Endothelial cell of umbilical vein (primary cell): ENCODE data around the gene PFDN5. TPM values are rescaled to one million over a fixed set of nuclear protein-coding genes. Genes with fewer than 3 reads are reported as not detected.

Experiments used
- BruUV-seq: library from RNA; stranded (reverse); fragments of 400-500 nt; replicated peaks from 2 replicates; lab custom pipeline; 2021; lab: Mats Ljungman, UMichigan
- CTCF ChIA-PET: fragments of 300-600, 350-600 bp; sonication (Branson Sonifier 250); formaldehyde crosslinking; loops from one replicate; lab custom pipeline; 2021; ENCODE audit warnings: antibody characterized with exemption, inconsistent platforms; lab: Charles Lee
- POLR2A ChIA-PET: fragments of 300-600, 350-600 bp; sonication (Branson Sonifier 250); formaldehyde crosslinking; loops from one replicate; lab custom pipeline; 2021; ENCODE audit warnings: antibody characterized with exemption, inconsistent platforms; lab: Charles Lee
- DNase-seq: peaks from one replicate; pipeline ENCODE4 v3.0.0-alpha.2; 2011; ENCODE audit warnings: low read depth, low spot score
- FAIRE-seq: peaks from 2 replicates; lab custom pipeline; 2011; peaks lifted over from hg19 to GRCh38; lab: Jason Lieb, UNC
- H2AFZ ChIP-seq: 2 replicates; pipeline ENCODE4 v1.6.0; 2012; ENCODE audit warnings: low read depth, low read length, control low read depth, inconsistent platforms
- H3K27ac ChIP-seq: 2 replicates; pipeline ENCODE4 v1.5.1; 2011; ENCODE audit warnings: low read depth, mild to moderate bottlenecking, control low read depth, low read length, moderate library complexity; ENCODE audit not compliant: insufficient read depth
- H3K27me3 ChIP-seq, 2 experiments: 2 replicates each; pipeline versions ENCODE4 v1.6.0 to v1.6.1; 2011; ENCODE audit warnings: low read length in 2 of 2, mixed read lengths in 1 of 2; ENCODE audit not compliant: control insufficient read depth in 2 of 2, insufficient read depth in 2 of 2
- H3K36me3 ChIP-seq, 2 experiments: 2 replicates in 1 of 2; 3 replicates in 1 of 2; pipeline ENCODE4 v1.5.1; 2011; ENCODE audit warnings: low read length in 2 of 2, mild to moderate bottlenecking in 1 of 2, moderate library complexity in 1 of 2; ENCODE audit not compliant: control insufficient read depth in 2 of 2, insufficient read depth in 2 of 2; ENCODE audit errors: extremely low read depth in 1 of 2
- H3K4me1 ChIP-seq: 3 replicates; pipeline ENCODE4 v1.5.1; 2011; ENCODE audit warnings: mild to moderate bottlenecking, low read length; ENCODE audit not compliant: control insufficient read depth, insufficient read depth; ENCODE audit errors: extremely low read depth
- H3K4me2 ChIP-seq: 2 replicates; pipeline ENCODE4 v1.6.1; 2011; ENCODE audit warnings: low read length, control low read depth, mixed read lengths; ENCODE audit not compliant: insufficient read depth
- H3K4me3 ChIP-seq, 3 experiments: fragments of 200-600 bp in 1 of 3; sonication (generic), shearing (Covaris generic) in 1 of 3; replicated peaks in 1 of 3; 2 replicates each; pipeline ENCODE4 v1.5.1; 2011 to 2016; ENCODE audit warnings: control low read depth in 3 of 3, low read length in 3 of 3, mild to moderate bottlenecking in 2 of 3, inconsistent platforms in 1 of 3, low read depth in 1 of 3, moderate library complexity in 1 of 3; ENCODE audit not compliant: insufficient read depth in 1 of 3
- H3K79me2 ChIP-seq: 2 replicates; pipeline ENCODE4 v1.6.0; 2012; ENCODE audit warnings: low read length, inconsistent platforms; ENCODE audit not compliant: control insufficient read depth, insufficient read depth
- H3K9ac ChIP-seq: replicated peaks from 2 replicates; pipeline ENCODE3; 2011; ENCODE audit warnings: low read length, control low read depth; ENCODE audit not compliant: insufficient read depth; ENCODE audit errors: extremely low read depth
- H3K9me1 ChIP-seq: replicated peaks from 3 replicates; pipeline ENCODE4 v1.6.0; 2011; ENCODE audit warnings: mild to moderate bottlenecking, low read length; ENCODE audit not compliant: control insufficient read depth, insufficient read depth; ENCODE audit errors: extremely low read depth
- H3K9me3 ChIP-seq: replicated peaks from 2 replicates; pipeline ENCODE4 v1.5.1; 2012; ENCODE audit warnings: low read length, inconsistent platforms; ENCODE audit not compliant: control insufficient read depth, insufficient read depth
- H4K20me1 ChIP-seq: replicated peaks from 2 replicates; pipeline ENCODE3; 2011; ENCODE audit warnings: mild to moderate bottlenecking, low read length; ENCODE audit not compliant: control insufficient read depth, insufficient read depth; ENCODE audit errors: extremely low read depth
- EZH2 ChIP-seq: IDR thresholded peaks from 2 replicates; pipeline ENCODE4 v1.6.1; 2012; ENCODE audit warnings: borderline replicate concordance, low read depth, mild to moderate bottlenecking, moderate library complexity, low read length, inconsistent platforms; ENCODE audit not compliant: severe bottlenecking
- FOS ChIP-seq: IDR thresholded peaks from 2 replicates; pipeline ENCODE4 v1.6.1; 2011; ENCODE audit warnings: mild to moderate bottlenecking, low read length, moderate library complexity, borderline replicate concordance; ENCODE audit not compliant: insufficient read depth
- GATA2 ChIP-seq: IDR thresholded peaks from 2 replicates; pipeline ENCODE4 v1.7.0; 2011; ENCODE audit warnings: low read depth, mild to moderate bottlenecking, moderate library complexity, mixed read lengths, low read length; ENCODE audit not compliant: insufficient read length, insufficient read depth
- JUN ChIP-seq: IDR thresholded peaks from 2 replicates; pipeline ENCODE4 v1.6.1; 2011; ENCODE audit warnings: borderline replicate concordance, low read depth; ENCODE audit not compliant: insufficient read length, insufficient read depth
- MYC ChIP-seq: IDR thresholded peaks from one replicate; pipeline ENCODE4 v1.6.1; 2011; ENCODE audit warnings: mild to moderate bottlenecking, low read depth, low read length
- POLR2A ChIP-seq: IDR thresholded peaks from 2 replicates; pipeline ENCODE4 v1.6.1; 2012; ENCODE audit warnings: low read depth, mild to moderate bottlenecking, control low read depth, low read length
- POLR2AphosphoS5 ChIP-seq: IDR thresholded peaks from 2 replicates; pipeline ENCODE4 v1.6.1; 2012; ENCODE audit warnings: low read depth, mild to moderate bottlenecking, control low read depth, low read length, moderate library complexity; ENCODE audit not compliant: insufficient read depth
- dilution Hi-C: fragments of 300-500 bp; cut with MboI; formaldehyde crosslinking; loops from one replicate; pipeline ENCODE4 v1.15.0; 2019; ENCODE audit warnings: low sequenced_read_pairs; ENCODE audit not compliant: extremely low pct_ligation_motif_present
- intact Hi-C: fragments of 100-400 bp; cut with micrococcal nuclease; formaldehyde crosslinking; loops from one replicate; pipeline ENCODE4 v1.10.0; 2022
- polyA plus RNA-seq, 4 experiments: library from polyadenylated mRNA; depleted of rRNA in 3 of 4; stranded (reverse) in 3 of 4; unstranded in 1 of 4; fragments of >200 nt; gene quantifications; 2 replicates each; pipeline versions ENCODE4 v1.2.1 to v1.2.3, GENCODE V29; 2011 to 2012; ENCODE audit warnings: missing spikeins in 1 of 4
- total RNA-seq: library from RNA; stranded (reverse); gene quantifications from 2 replicates; pipeline ENCODE4 v1.2.3, GENCODE V29; 2021
- TF ChIP-seq, protein P1 (sequence below): IDR thresholded peaks from 2 replicates; pipeline ENCODE4 v1.6.1; 2011; ENCODE audit not compliant: insufficient read depth, insufficient read length
- TF ChIP-seq, protein P2 (sequence below), 2 donors: IDR thresholded peaks; 1 replicate in 1 of 2; 2 replicates in 1 of 2; pipeline ENCODE4 v1.5.1; 2011; ENCODE audit warnings: low read length in 2 of 2, mild to moderate bottlenecking in 2 of 2, moderate library complexity in 2 of 2, control low read depth in 1 of 2, inconsistent platforms in 1 of 2, low read depth in 1 of 2; ENCODE audit not compliant: insufficient read depth in 1 of 2; ENCODE audit errors: extremely low read depth in 1 of 2

PFDN5 gene
- total and polyA plus RNA-seq, 2 donors (not counting 3 experiments of a cell fraction or from before 2014, with no cell fraction given), result 301 to 745 TPM

DNA sequence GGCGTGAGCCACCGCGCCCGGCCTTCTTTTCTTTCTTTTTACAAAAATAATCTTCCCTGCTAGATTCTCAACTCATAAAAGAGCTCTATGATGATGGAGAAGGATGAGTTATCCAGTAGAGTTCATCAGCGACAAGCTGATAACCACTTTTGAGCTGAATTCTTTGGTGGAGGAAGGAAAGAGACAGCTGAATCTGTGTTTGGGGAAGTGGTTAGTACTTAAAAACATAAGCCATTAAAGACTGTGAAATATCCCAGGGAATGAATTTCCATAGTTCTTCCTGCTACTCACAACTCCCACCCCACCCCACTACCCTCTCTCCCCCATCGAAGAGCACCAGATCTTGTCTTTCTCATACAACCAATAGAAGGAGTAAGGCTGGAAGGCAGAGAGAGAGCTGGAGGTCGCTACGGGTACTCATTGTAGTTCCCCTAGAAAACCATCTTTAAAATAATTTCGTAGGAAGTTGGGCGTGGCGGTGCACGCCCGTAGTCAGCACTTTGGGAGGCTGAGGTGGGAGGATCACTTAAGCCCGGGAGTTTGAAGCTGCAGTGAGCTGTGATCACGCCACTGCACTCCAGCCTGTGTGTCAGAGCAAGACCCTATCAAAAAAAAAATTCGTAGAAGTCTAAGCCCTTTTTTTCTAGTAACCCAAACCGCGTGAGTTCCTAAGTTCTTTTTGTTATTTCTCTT lies 27.9 kb upstream of the PFDN5 start:
- peaks cover 30% of the 10 kb centered on the region for H3K79me2 ChIP-seq
- POLR2A ChIA-PET, result no interaction called here
- H2AFZ ChIP-seq, result peak overlapping the region; percentile 93
- TF ChIP-seq POLR2AphosphoS5 (no peak), POLR2A (no peak), EZH2 (no peak), GATA2 (no peak), FOS (no peak), JUN (no peak), MYC (no peak)
- TF ChIP-seq, protein P1, sequence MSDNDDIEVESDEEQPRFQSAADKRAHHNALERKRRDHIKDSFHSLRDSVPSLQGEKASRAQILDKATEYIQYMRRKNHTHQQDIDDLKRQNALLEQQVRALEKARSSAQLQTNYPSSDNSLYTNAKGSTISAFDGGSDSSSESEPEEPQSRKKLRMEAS, result no peak
- TF ChIP-seq, protein P2, sequence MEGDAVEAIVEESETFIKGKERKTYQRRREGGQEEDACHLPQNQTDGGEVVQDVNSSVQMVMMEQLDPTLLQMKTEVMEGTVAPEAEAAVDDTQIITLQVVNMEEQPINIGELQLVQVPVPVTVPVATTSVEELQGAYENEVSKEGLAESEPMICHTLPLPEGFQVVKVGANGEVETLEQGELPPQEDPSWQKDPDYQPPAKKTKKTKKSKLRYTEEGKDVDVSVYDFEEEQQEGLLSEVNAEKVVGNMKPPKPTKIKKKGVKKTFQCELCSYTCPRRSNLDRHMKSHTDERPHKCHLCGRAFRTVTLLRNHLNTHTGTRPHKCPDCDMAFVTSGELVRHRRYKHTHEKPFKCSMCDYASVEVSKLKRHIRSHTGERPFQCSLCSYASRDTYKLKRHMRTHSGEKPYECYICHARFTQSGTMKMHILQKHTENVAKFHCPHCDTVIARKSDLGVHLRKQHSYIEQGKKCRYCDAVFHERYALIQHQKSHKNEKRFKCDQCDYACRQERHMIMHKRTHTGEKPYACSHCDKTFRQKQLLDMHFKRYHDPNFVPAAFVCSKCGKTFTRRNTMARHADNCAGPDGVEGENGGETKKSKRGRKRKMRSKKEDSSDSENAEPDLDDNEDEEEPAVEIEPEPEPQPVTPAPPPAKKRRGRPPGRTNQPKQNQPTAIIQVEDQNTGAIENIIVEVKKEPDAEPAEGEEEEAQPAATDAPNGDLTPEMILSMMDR (IDR thresholded peaks at IDR 0.05; ENCODE audit: extremely low read depth in 1 of 2, insufficient read depth in 1 of 2, low read depth in 1 of 2, low read length in 2 of 2), result no peak
- peak overlapping the region; percentile 83 for H3K4me2 ChIP-seq
- no peak for FAIRE-seq
- H3K27me3 ChIP-seq, result no peaks in the 10 kb centered on the region
- CTCF ChIA-PET, result interaction anchor here (1.1 to 7.7 kb wide), 14 partner anchors 13 to 202 kb away, joined by 3 to 128 read pairs (median 4); partner anchors contain the start of genes AAAS, CSAD and ZNF740
- H3K9me3 ChIP-seq, result no peaks in the 10 kb centered on the region
- peak overlapping the region; percentile 61 to 85 (median 77) for H3K4me3 ChIP-seq
- H3K36me3 ChIP-seq, result no peaks in the 10 kb centered on the region
- no peak for DNase-seq
- intact Hi-C loops (no loop called here), dilution Hi-C loops (no loop called here)
- BruUV-seq, result no TSS peak
- peaks cover 24% of the 10 kb centered on the region for H3K4me1 ChIP-seq
- H3K27ac ChIP-seq, result no peak overlapping the region
- H3K9me1 ChIP-seq, result no peaks in the 10 kb centered on the region
- H4K20me1 ChIP-seq, result no peaks in the 10 kb centered on the region
- peak overlapping the region; percentile 45 for H3K9ac ChIP-seq
